ENCODE data around the gene ZC3H10. TPM values are rescaled to one million over a fixed set of nuclear protein-coding genes. Genes with fewer than 3 reads are reported as not detected.

The ZC3H10 gene
- total and polyA plus RNA-seq, 2 of the 13 experiments (the other 11 are each of a cell fraction or from before 2014, with no cell fraction given) = 0.70 to 2.3 TPM

DNA sequence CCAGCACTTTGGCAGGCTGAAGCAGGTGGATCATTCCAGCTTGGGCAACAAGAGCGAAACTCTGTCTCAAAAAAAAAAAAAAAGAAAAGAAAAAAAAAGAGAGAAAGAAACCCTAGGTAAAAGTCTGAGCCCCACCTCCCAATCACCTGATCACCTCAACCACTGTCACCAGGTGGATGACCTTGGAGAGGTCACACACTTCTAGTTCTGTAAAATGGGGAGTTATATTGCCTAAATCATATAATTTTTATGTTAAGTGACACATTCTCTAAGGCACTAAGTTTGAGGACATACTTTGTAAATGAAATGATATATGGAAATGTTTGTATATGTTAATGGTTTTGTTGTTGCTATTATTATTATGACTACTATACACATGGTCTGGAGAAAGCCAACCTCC lies 39.6 kb upstream of the ZC3H10 start (continued):
- no peak for TF ChIP-seq RBAK (CRISPR knock-in tag; IDR thresholded peaks at IDR 0.05)
- peak; percentile 70 for TF ChIP-seq ESRRA (CRISPR knock-in tag; IDR thresholded peaks at IDR 0.05; ENCODE audit: low read depth)
- no peak for TF ChIP-seq ZEB1 (IDR thresholded peaks at IDR 0.05; ENCODE audit: insufficient replicate concordance, low read depth)
- no peak for TF ChIP-seq RAD21 (CRISPR knock-in tag; IDR thresholded peaks at IDR 0.05)
- TF ChIP-seq NFE2L2 (IDR thresholded peaks at IDR 0.05; ENCODE audit: low read length) = no peak
- no peak for TF ChIP-seq REPIN1 (CRISPR knock-in tag; IDR thresholded peaks at IDR 0.05; ENCODE audit: borderline replicate concordance, low read depth)
- TF ChIP-seq REL (CRISPR knock-in tag; conservative IDR thresholded peaks at IDR 0.05) = no peak
- TF ChIP-seq ZNF629 (CRISPR knock-in tag; conservative IDR thresholded peaks at IDR 0.05) = peak; percentile 64
- TF ChIP-seq ZNF639 (CRISPR knock-in tag; conservative IDR thresholded peaks at IDR 0.05) = no peak
- no peak for TF ChIP-seq ZNF777 (CRISPR knock-in tag; IDR thresholded peaks at IDR 0.05)
- TF ChIP-seq CC2D1A (CRISPR knock-in tag; IDR thresholded peaks at IDR 0.05) = no peak
- TF ChIP-seq, protein P1, sequence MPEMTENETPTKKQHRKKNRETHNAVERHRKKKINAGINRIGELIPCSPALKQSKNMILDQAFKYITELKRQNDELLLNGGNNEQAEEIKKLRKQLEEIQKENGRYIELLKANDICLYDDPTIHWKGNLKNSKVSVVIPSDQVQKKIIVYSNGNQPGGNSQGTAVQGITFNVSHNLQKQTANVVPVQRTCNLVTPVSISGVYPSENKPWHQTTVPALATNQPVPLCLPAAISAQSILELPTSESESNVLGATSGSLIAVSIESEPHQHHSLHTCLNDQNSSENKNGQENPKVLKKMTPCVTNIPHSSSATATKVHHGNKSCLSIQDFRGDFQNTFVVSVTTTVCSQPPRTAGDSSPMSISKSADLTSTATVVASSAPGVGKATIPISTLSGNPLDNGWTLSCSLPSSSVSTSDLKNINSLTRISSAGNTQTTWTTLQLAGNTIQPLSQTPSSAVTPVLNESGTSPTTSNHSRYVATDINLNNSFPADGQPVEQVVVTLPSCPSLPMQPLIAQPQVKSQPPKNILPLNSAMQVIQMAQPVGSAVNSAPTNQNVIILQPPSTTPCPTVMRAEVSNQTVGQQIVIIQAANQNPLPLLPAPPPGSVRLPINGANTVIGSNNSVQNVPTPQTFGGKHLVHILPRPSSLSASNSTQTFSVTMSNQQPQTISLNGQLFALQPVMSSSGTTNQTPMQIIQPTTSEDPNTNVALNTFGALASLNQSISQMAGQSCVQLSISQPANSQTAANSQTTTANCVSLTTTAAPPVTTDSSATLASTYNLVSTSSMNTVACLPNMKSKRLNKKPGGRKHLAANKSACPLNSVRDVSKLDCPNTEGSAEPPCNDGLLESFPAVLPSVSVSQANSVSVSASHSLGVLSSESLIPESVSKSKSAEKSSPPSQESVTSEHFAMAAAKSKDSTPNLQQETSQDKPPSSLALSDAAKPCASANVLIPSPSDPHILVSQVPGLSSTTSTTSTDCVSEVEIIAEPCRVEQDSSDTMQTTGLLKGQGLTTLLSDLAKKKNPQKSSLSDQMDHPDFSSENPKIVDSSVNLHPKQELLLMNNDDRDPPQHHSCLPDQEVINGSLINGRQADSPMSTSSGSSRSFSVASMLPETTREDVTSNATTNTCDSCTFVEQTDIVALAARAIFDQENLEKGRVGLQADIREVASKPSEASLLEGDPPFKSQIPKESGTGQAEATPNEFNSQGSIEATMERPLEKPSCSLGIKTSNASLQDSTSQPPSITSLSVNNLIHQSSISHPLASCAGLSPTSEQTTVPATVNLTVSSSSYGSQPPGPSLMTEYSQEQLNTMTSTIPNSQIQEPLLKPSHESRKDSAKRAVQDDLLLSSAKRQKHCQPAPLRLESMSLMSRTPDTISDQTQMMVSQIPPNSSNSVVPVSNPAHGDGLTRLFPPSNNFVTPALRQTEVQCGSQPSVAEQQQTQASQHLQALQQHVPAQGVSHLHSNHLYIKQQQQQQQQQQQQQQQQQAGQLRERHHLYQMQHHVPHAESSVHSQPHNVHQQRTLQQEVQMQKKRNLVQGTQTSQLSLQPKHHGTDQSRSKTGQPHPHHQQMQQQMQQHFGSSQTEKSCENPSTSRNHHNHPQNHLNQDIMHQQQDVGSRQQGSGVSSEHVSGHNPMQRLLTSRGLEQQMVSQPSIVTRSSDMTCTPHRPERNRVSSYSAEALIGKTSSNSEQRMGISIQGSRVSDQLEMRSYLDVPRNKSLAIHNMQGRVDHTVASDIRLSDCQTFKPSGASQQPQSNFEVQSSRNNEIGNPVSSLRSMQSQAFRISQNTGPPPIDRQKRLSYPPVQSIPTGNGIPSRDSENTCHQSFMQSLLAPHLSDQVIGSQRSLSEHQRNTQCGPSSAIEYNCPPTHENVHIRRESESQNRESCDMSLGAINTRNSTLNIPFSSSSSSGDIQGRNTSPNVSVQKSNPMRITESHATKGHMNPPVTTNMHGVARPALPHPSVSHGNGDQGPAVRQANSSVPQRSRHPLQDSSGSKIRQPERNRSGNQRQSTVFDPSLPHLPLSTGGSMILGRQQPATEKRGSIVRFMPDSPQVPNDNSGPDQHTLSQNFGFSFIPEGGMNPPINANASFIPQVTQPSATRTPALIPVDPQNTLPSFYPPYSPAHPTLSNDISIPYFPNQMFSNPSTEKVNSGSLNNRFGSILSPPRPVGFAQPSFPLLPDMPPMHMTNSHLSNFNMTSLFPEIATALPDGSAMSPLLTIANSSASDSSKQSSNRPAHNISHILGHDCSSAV (CRISPR knock-in tag; IDR thresholded peaks at IDR 0.05; ENCODE audit: borderline replicate concordance) = no peak
- no peak for TF ChIP-seq PRMT3 (CRISPR knock-in tag; IDR thresholded peaks at IDR 0.05; ENCODE audit: borderline replicate concordance, low read depth)
- no peak for TF ChIP-seq ARNT2 (CRISPR knock-in tag; IDR thresholded peaks at IDR 0.05; ENCODE audit: low read depth)

All from HepG2 (cell line).